Neural cell (in vitro differentiated cells): ENCODE measurements around the gene PPP1R13B. TPM values are rescaled to one million over a fixed set of nuclear protein-coding genes. Genes with fewer than 3 reads are reported as not detected.

ENCODE experiments used
- H2AFZ ChIP-seq: fragments of 200-600, 300-800 bp; sonication (generic), shearing (Covaris generic); 2 replicates; pipeline ENCODE4 v1.6.0; 2014; ENCODE audit warnings: low read depth, mild to moderate bottlenecking, antibody characterized with exemption, low read length, moderate library complexity
- H3F3A ChIP-seq: fragments of 200-600 bp; shearing (Covaris generic); 2 replicates; pipeline ENCODE4 v1.6.1; 2016; ENCODE audit warnings: mild to moderate bottlenecking, moderate library complexity, mixed read lengths, antibody characterized with exemption, low read length; ENCODE audit not compliant: insufficient read depth, poor library complexity, severe bottlenecking
- H3K27ac ChIP-seq: fragments of 200-600, 300-800 bp; sonication (generic), shearing (Covaris generic); 2 replicates; pipeline ENCODE4 v1.5.1; 2014; ENCODE audit warnings: mild to moderate bottlenecking, low read length, moderate library complexity
- H3K27me3 ChIP-seq: fragments of 300-800, 200-600 bp; sonication (generic), shearing (Covaris generic); 2 replicates; pipeline ENCODE4 v1.6.0; 2014; ENCODE audit warnings: mild to moderate bottlenecking, low read depth, low read length, moderate library complexity; ENCODE audit not compliant: insufficient read depth
- H3K36me3 ChIP-seq: fragments of 300-800, 200-600 bp; sonication (generic), shearing (Covaris generic); 2 replicates; pipeline ENCODE4 v1.5.1; 2014; ENCODE audit warnings: mild to moderate bottlenecking, antibody characterized with exemption, low read length, moderate library complexity; ENCODE audit not compliant: insufficient read depth
- H3K4me2 ChIP-seq: fragments of 300-800, 200-600 bp; sonication (generic), shearing (Covaris generic); 2 replicates; pipeline ENCODE4 v1.6.0; 2014; ENCODE audit warnings: mild to moderate bottlenecking, low read length
- H3K4me3 ChIP-seq: fragments of 300-800, 200-600 bp; sonication (generic), shearing (Covaris generic); 2 replicates; pipeline ENCODE4 v1.5.1; 2014; ENCODE audit warnings: mild to moderate bottlenecking, low read length, moderate library complexity
- H3K79me2 ChIP-seq: fragments of 200-600 bp; shearing (Covaris generic); replicated peaks from 2 replicates; pipeline ENCODE4 v1.6.0; 2014; ENCODE audit warnings: mild to moderate bottlenecking, low read length, moderate library complexity; ENCODE audit not compliant: insufficient read depth
- H3K9ac ChIP-seq: fragments of 300-800, 200-600 bp; sonication (generic), shearing (Covaris generic); 2 replicates; pipeline ENCODE4 v1.6.1; 2016; ENCODE audit warnings: mild to moderate bottlenecking, low read length, mixed read lengths
- H3K9me2 ChIP-seq: fragments of 200-600 bp; shearing (Covaris generic); 2 replicates; pipeline ENCODE4 v1.6.1; 2016; ENCODE audit warnings: mild to moderate bottlenecking, low read length, mixed read lengths; ENCODE audit not compliant: insufficient read depth
- H3K9me3 ChIP-seq: fragments of 200-600, 300-800 bp; sonication (generic), shearing (Covaris generic); 2 replicates; pipeline ENCODE4 v1.6.1; 2016; ENCODE audit warnings: mild to moderate bottlenecking, mixed run types, low read length, moderate library complexity, mixed read lengths
- H4K20me1 ChIP-seq: fragments of 200-600 bp; shearing (Covaris generic); 2 replicates; pipeline ENCODE4 v1.6.1; 2016; ENCODE audit warnings: mild to moderate bottlenecking, mixed run types; ENCODE audit not compliant: insufficient read depth
- EP300 ChIP-seq: fragments of 450-650 bp; conservative IDR thresholded peaks from 2 replicates; pipeline ENCODE4 v1.6.1; 2014; ENCODE audit warnings: antibody characterized with exemption, mild to moderate bottlenecking, moderate library complexity; ENCODE audit not compliant: poor library complexity, severe bottlenecking
- EZH2 ChIP-seq: fragments of 200-600, 300-800 bp; shearing (Covaris generic), sonication (generic); IDR thresholded peaks from 2 replicates; pipeline ENCODE4 v1.6.1; 2014; ENCODE audit warnings: antibody characterized with exemption, low read length, borderline replicate concordance, mild to moderate bottlenecking; ENCODE audit not compliant: insufficient read depth, poor library complexity, severe bottlenecking
- MXI1 ChIP-seq: fragments of 450-650 bp; conservative IDR thresholded peaks from 2 replicates; pipeline ENCODE4 v1.6.1; 2014; ENCODE audit warnings: antibody characterized with exemption, mild to moderate bottlenecking; ENCODE audit not compliant: poor library complexity, severe bottlenecking
- POLR2AphosphoS5 ChIP-seq: IDR thresholded peaks from 2 replicates; pipeline ENCODE4 v1.6.1; 2012
- RAD21 ChIP-seq: fragments of 450-650 bp; conservative IDR thresholded peaks from 2 replicates; pipeline ENCODE4 v1.6.1; 2014; ENCODE audit warnings: antibody characterized with exemption, mild to moderate bottlenecking, moderate library complexity
- REST ChIP-seq: IDR thresholded peaks from 2 replicates; pipeline ENCODE4 v1.6.1; 2012; ENCODE audit warnings: borderline replicate concordance
- SMC3 ChIP-seq: fragments of 450-650 bp; conservative IDR thresholded peaks from 2 replicates; pipeline ENCODE4 v1.6.1; 2014; ENCODE audit warnings: antibody characterized with exemption, mild to moderate bottlenecking, moderate library complexity; ENCODE audit not compliant: poor library complexity
- TAF1 ChIP-seq: IDR thresholded peaks from 2 replicates; pipeline ENCODE4 v1.6.1; 2012; ENCODE audit warnings: low read depth
- polyA plus RNA-seq: library from polyadenylated mRNA; depleted of rRNA; stranded (reverse); fragments of >200 nt; gene quantifications from 2 replicates; pipeline ENCODE4 v1.2.3, GENCODE V29; 2014
- TF ChIP-seq, protein P1 (sequence below): fragments of 450-650 bp; IDR thresholded peaks from 2 replicates; pipeline ENCODE4 v1.5.1; 2014; ENCODE audit warnings: antibody characterized with exemption, mild to moderate bottlenecking, moderate library complexity; ENCODE audit not compliant: poor library complexity, severe bottlenecking

Gene PPP1R13B
- polyA plus RNA-seq, 1 donor from 2014 or later, result 8.2 TPM

- TF ChIP-seq EP300 (no peak), POLR2AphosphoS5 (no peak)
Measured at GRCh38 chr14:103830511-103831270, 16.7 kb downstream of the PPP1R13B start (continued).

GRCh38 chr14:103828315-103828967, 18.9 kb downstream of the PPP1R13B start:
- Histone ChIP-seq H4K20me1 (no peaks in the 10 kb centered on the region), H3K4me3 (no peak overlapping the region), H3F3A (no peaks in the 10 kb centered on the region), H3K4me2 (no peak overlapping the region), H3K9ac (no peak overlapping the region), H3K27ac (no peak overlapping the region), H3K9me3 (no peaks in the 10 kb centered on the region), H3K27me3 (no peaks in the 10 kb centered on the region), H3K36me3 (no peaks in the 10 kb centered on the region), H3K79me2 (peaks cover 6% of the 10 kb centered on the region), H2AFZ (no peak overlapping the region), H3K9me2 (no peaks in the 10 kb centered on the region)
- TF ChIP-seq, protein P1, sequence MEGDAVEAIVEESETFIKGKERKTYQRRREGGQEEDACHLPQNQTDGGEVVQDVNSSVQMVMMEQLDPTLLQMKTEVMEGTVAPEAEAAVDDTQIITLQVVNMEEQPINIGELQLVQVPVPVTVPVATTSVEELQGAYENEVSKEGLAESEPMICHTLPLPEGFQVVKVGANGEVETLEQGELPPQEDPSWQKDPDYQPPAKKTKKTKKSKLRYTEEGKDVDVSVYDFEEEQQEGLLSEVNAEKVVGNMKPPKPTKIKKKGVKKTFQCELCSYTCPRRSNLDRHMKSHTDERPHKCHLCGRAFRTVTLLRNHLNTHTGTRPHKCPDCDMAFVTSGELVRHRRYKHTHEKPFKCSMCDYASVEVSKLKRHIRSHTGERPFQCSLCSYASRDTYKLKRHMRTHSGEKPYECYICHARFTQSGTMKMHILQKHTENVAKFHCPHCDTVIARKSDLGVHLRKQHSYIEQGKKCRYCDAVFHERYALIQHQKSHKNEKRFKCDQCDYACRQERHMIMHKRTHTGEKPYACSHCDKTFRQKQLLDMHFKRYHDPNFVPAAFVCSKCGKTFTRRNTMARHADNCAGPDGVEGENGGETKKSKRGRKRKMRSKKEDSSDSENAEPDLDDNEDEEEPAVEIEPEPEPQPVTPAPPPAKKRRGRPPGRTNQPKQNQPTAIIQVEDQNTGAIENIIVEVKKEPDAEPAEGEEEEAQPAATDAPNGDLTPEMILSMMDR, result no peak
- TF ChIP-seq POLR2AphosphoS5 (no peak), MXI1 (no peak), RAD21 (no peak), SMC3 (no peak), TAF1 (no peak), EZH2 (no peak), REST (no peak), EP300 (no peak)

GRCh38 chr14:103825101-103825500, 22.3 kb downstream of the PPP1R13B start:
- H3K36me3 ChIP-seq, result no peaks in the 10 kb centered on the region
- H3K4me3 ChIP-seq, result no peak overlapping the region
- no peaks in the 10 kb centered on the region for H3K9me3 ChIP-seq
- no peaks in the 10 kb centered on the region for H3K27me3 ChIP-seq
- no peak overlapping the region for H2AFZ ChIP-seq
- no peak overlapping the region for H3K27ac ChIP-seq
- no peaks in the 10 kb centered on the region for H3F3A ChIP-seq
- peaks cover under 1% of the 10 kb centered on the region for H3K79me2 ChIP-seq
- no peaks in the 10 kb centered on the region for H3K9me2 ChIP-seq
- H3K4me2 ChIP-seq, result no peak overlapping the region
- TF ChIP-seq, protein P1, result no peak
- TF ChIP-seq MXI1, result no peak
- TF ChIP-seq EP300, result no peak
- H4K20me1 ChIP-seq, result no peaks in the 10 kb centered on the region
- no peak overlapping the region for H3K9ac ChIP-seq
